ENCODE data around the gene CDCA7.
A peak's percentile ranks its signal among the peaks of the same experiment; 100 is the strongest.
"Not testable (repeated sequence)": the region's sequence is repeated elsewhere in the genome, so short reads cannot be mapped to it uniquely, and the experiment has no call there.

CDCA7 gene

GRCh38 chr2:173354582-173355131, at the start of gene CDCA7:
Gene CDCA7, plus strand, starts transcription at chr2:173354872. Its CDS starts 92 bp downstream, at chr2:173354964.
- H3K4me3 ChIP-seq (ENCODE audit: low read depth, low read length): peak within 1 kb of the TSS; percentile 87
- no peak for TF ChIP-seq CTCF (IDR thresholded peaks at IDR 0.05; ENCODE audit: insufficient read depth, low read length, missing control alignments)
- POLR2A ChIA-PET: no interaction called here
- CTCF ChIA-PET: no interaction called here
- DNase-seq (ENCODE audit: low read depth, low spot score): no peak

- CTCF ChIA-PET: no interaction called here
- no peak for DNase-seq (ENCODE audit: low read depth, low spot score)
- H3K4me3 ChIP-seq (ENCODE audit: low read depth, low read length): no peak overlapping the region
- no peak for TF ChIP-seq CTCF (IDR thresholded peaks at IDR 0.05; ENCODE audit: insufficient read depth, low read length, missing control alignments)
- POLR2A ChIA-PET: no interaction called here
Observed at GRCh38 chr2:173305303-173305702, 49.4 kb upstream of the CDCA7 start.

GRCh38 chr2:173307293-173307692, 47.4 kb upstream of the CDCA7 start:
- ChIA-PET POLR2A (no interaction called here), CTCF (no interaction called here)
- no peak for TF ChIP-seq CTCF (IDR thresholded peaks at IDR 0.05; ENCODE audit: insufficient read depth, low read length, missing control alignments)
- H3K4me3 ChIP-seq (ENCODE audit: low read depth, low read length): no peak overlapping the region
- no peak for DNase-seq (ENCODE audit: low read depth, low spot score)

- POLR2A ChIA-PET; CTCF ChIA-PET; DNase-seq (ENCODE audit: low read depth, low spot score); H3K4me3 ChIP-seq (ENCODE audit: low read depth, low read length): not testable (repeated sequence)
Observed at GRCh38 chr2:173309370-173309769, 45.3 kb upstream of the CDCA7 start.

- H3K4me3 ChIP-seq (ENCODE audit: low read depth, low read length): no peak overlapping the region
- no peak for DNase-seq (ENCODE audit: low read depth, low spot score)
- ChIA-PET POLR2A (no interaction called here), CTCF (no interaction called here)
- no peak for TF ChIP-seq CTCF (IDR thresholded peaks at IDR 0.05; ENCODE audit: insufficient read depth, low read length, missing control alignments)
Observed at GRCh38 chr2:173311844-173312606, 42.6 kb upstream of the CDCA7 start.

GRCh38 chr2:173323371-173323770, 31.3 kb upstream of the CDCA7 start:
- no peak for TF ChIP-seq CTCF (IDR thresholded peaks at IDR 0.05; ENCODE audit: insufficient read depth, low read length, missing control alignments)
- H3K4me3 ChIP-seq (ENCODE audit: low read depth, low read length): no peak overlapping the region

GRCh38 chr2:173326806-173327205, 27.9 kb upstream of the CDCA7 start:
- ChIA-PET CTCF (no interaction called here), POLR2A (no interaction called here)
- peak; percentile 10 for DNase-seq (ENCODE audit: low read depth, low spot score)
- no peak for TF ChIP-seq CTCF (IDR thresholded peaks at IDR 0.05; ENCODE audit: insufficient read depth, low read length, missing control alignments)
- no peak overlapping the region for H3K4me3 ChIP-seq (ENCODE audit: low read depth, low read length)

More at GRCh38 chr2:173323371-173323770, 31.3 kb upstream of the CDCA7 start:
- POLR2A ChIA-PET: no interaction called here
- CTCF ChIA-PET: no interaction called here
- DNase-seq (ENCODE audit: low read depth, low spot score): no peak
